COLO829 (cell line): ENCODE measurements around the gene TP53I3.
A peak's percentile ranks its signal among the peaks of the same experiment; 100 is the strongest.
"Not testable (repeated sequence)": the region's sequence is repeated elsewhere in the genome, so short reads cannot be mapped to it uniquely, and the experiment has no call there.

Experiments
- DNase-seq: peaks from one replicate; pipeline ENCODE4 v3.0.0; 2012; ENCODE audit warnings: low spot score

TP53I3 gene

GRCh38 chr2:24084386-24085199 is at the start of gene TP53I3:
TP53I3 (minus strand) TSS chr2:24084834; CDS start chr2:24084326, 508 bp downstream.
- DNase-seq = peak; percentile 66

GRCh38 chr2:24132543-24132942 is 47.9 kb upstream of the TP53I3 start:
- DNase-seq = no peak

- no peak for DNase-seq
Measured at GRCh38 chr2:24125956-24126355, 41.3 kb upstream of the TP53I3 start.

- DNase-seq = no peak
Measured at GRCh38 chr2:24123922-24124580, 39.4 kb upstream of the TP53I3 start.

- DNase-seq = peak; percentile 20
Measured at GRCh38 chr2:24123195-24123921, 38.7 kb upstream of the TP53I3 start, which contains the start of the genes FAM228B and PFN4. FAM228B (plus strand) TSS chr2:24123469; CDS start chr2:24124362, 893 bp downstream. PFN4 (minus strand) TSS chr2:24123334; CDS start chr2:24122535, 799 bp downstream.

GRCh38 chr2:24122366-24123194 is 37.9 kb upstream of the TP53I3 start:
- no peak for DNase-seq

GRCh38 chr2:24121469-24121868 is 36.8 kb upstream of the TP53I3 start:
- no peak for DNase-seq

- DNase-seq = no peak
Measured at GRCh38 chr2:24121066-24121465, 36.4 kb upstream of the TP53I3 start.

- DNase-seq = no peak
Measured at GRCh38 chr2:24117902-24118301, 33.3 kb upstream of the TP53I3 start.

GRCh38 chr2:24115057-24115456 is 30.4 kb upstream of the TP53I3 start:
- no peak for DNase-seq

- no peak for DNase-seq
Measured at GRCh38 chr2:24111407-24111901, 26.8 kb upstream of the TP53I3 start.

- DNase-seq = no peak
Measured at GRCh38 chr2:24110660-24111303, 26.1 kb upstream of the TP53I3 start.

GRCh38 chr2:24109431-24109830 is 24.8 kb upstream of the TP53I3 start:
- DNase-seq = not testable (repeated sequence)

GRCh38 chr2:24107336-24107735 is 22.7 kb upstream of the TP53I3 start:
- no peak for DNase-seq

- DNase-seq = no peak
Measured at GRCh38 chr2:24106786-24107185, 22.2 kb upstream of the TP53I3 start.

GRCh38 chr2:24105816-24106215 is 21.2 kb upstream of the TP53I3 start:
- DNase-seq = no peak

- no peak for DNase-seq
Measured at GRCh38 chr2:24104906-24105305, 20.3 kb upstream of the TP53I3 start.

- DNase-seq = no peak
Measured at GRCh38 chr2:24104110-24104650, 19.5 kb upstream of the TP53I3 start.

- no peak for DNase-seq
Measured at GRCh38 chr2:24102677-24103076, 18.0 kb upstream of the TP53I3 start.

GRCh38 chr2:24101992-24102391 is 17.4 kb upstream of the TP53I3 start:
- DNase-seq = no peak

GRCh38 chr2:24100732-24101131 is 16.1 kb upstream of the TP53I3 start:
- DNase-seq = not testable (repeated sequence)
